ENCODE data around the gene COBL. TPM values are rescaled to one million over a fixed set of nuclear protein-coding genes. Genes with fewer than 3 reads are reported as not detected.

Gene COBL
- total RNA-seq, 1 experiment from 2014 or later = 52.3 TPM

- no peak overlapping the region for H2BK20ac ChIP-seq (ENCODE audit: low read depth, low read length, poor library complexity, severe bottlenecking)
- H2BK12ac ChIP-seq (ENCODE audit: insufficient read length, low read depth, low read length) = no peak overlapping the region
- H3K4me1 Mint-ChIP-seq = peaks cover 8 to 17% of the 10 kb centered on the region in 2 experiments
- no peak for TF ChIP-seq CTCF (conservative IDR thresholded peaks at IDR 0.05)
- H2BK120ac ChIP-seq (ENCODE audit: low read depth, low read length, poor library complexity, severe bottlenecking) = no peak overlapping the region
- H3K9me3 ChIP-seq (ENCODE audit: control insufficient read depth, low read depth, low read length) = no peaks in the 10 kb centered on the region
- no peak overlapping the region for H3T11ph ChIP-seq (ENCODE audit: low read length)
- H4K5ac ChIP-seq (ENCODE audit: insufficient read length, low read depth, low read length) = no peak overlapping the region
- no peak for DNase-seq
- no peak overlapping the region for H3K4me3 Mint-ChIP-seq
- H3K27ac ChIP-seq (ENCODE audit: insufficient read length, low read depth, low read length) = no peak overlapping the region
- no peak overlapping the region for H2BK15ac ChIP-seq (ENCODE audit: low read depth, low read length)
- peaks cover 2% of the 10 kb centered on the region; the same call in 1 of the 2 replicates for H3K4me1 ChIP-seq (ENCODE audit: insufficient read depth, low read length)
- H3K56ac ChIP-seq (ENCODE audit: insufficient read length, low read depth, low read length) = no peak overlapping the region
- no peak overlapping the region for H3K4ac ChIP-seq (ENCODE audit: low read depth, low read length)
- H3K79me2 ChIP-seq (ENCODE audit: insufficient read depth, low read length) = no peaks in the 10 kb centered on the region
- H3K4me2 ChIP-seq (ENCODE audit: insufficient read depth, insufficient read length, low read length) = no peak overlapping the region
- no peaks in the 10 kb centered on the region for H3K27me3 ChIP-seq (ENCODE audit: insufficient read depth, low read length)
- no CpG with 5 or more reads among the region's 3 CpGs for WGBS (ENCODE audit: extremely low coverage, insufficient read length, low lambda C conversion rate)
- no peaks in the 10 kb centered on the region for H3K23me2 ChIP-seq (ENCODE audit: insufficient read length, low read depth, low read length, poor library complexity, severe bottlenecking)
- H4K91ac ChIP-seq (ENCODE audit: insufficient read length, low read depth, low read length) = no peak overlapping the region
- H4K8ac ChIP-seq (replicated peaks; ENCODE audit: insufficient read length, low read depth, low read length) = no peak overlapping the region
- H2AFZ ChIP-seq (ENCODE audit: low read length) = no peak overlapping the region
- H3K9me3 Mint-ChIP-seq = no peaks in the 10 kb centered on the region; a peak in 1 of 5 replicates
- H3K27me3 Mint-ChIP-seq (ENCODE audit: low read depth) = no peaks in the 10 kb centered on the region
- H2BK5ac ChIP-seq (ENCODE audit: insufficient read length, low read length) = no peak overlapping the region
- no peak overlapping the region for H3K14ac ChIP-seq (ENCODE audit: insufficient read depth, low read length)
- no peak overlapping the region for H3K9ac ChIP-seq (ENCODE audit: extremely low read depth, insufficient read length, low read length)
- H4K20me1 ChIP-seq (ENCODE audit: control insufficient read depth, insufficient read depth, insufficient read length) = no peaks in the 10 kb centered on the region
- peak overlapping the region in 1 of 3 experiments; percentile 14; a peak in 1 of 7 replicates for H3K27ac Mint-ChIP-seq
- no peaks in the 10 kb centered on the region for H3K79me1 ChIP-seq (ENCODE audit: insufficient read depth, low read depth, low read length, poor library complexity, severe bottlenecking)
- H2AK5ac ChIP-seq (ENCODE audit: insufficient read length, low read length) = no peak overlapping the region
- H3K23ac ChIP-seq (ENCODE audit: insufficient read length, low read depth, low read length) = no peak overlapping the region
- H3K18ac ChIP-seq (ENCODE audit: insufficient read length, low read depth, low read length) = no peak overlapping the region
- peaks cover 8 to 23% (median 16%) of the 10 kb centered on the region in 3 experiments; a peak in 5 of 7 replicates for H3K36me3 Mint-ChIP-seq (ENCODE audit: insufficient read depth in 1 of 3, low read depth in 3 of 3)
These were observed 251.9 kb downstream of the COBL start for GRCh38 chr7:51064688-51065087.

Data from H9 (cell line).